Activated T-cell treated with anti-CD3 and anti-CD28 coated beads, Interleukin-2, amount 50 U/mL, for 1 hour (primary cell): Measurements from ENCODE around the gene ITGB3.

ENCODE experiments used
- DNase-seq: peaks from one replicate; pipeline ENCODE4 v3.0.0-alpha.2; 2020

The ITGB3 gene

GRCh38 chr17:47278561-47278960 is 24.9 kb downstream of the ITGB3 start:
- DNase-seq: no peak

GRCh38 chr17:47279062-47279801 is 25.6 kb downstream of the ITGB3 start:
- no peak for DNase-seq

GRCh38 chr17:47280072-47280811 is 26.6 kb downstream of the ITGB3 start:
- no peak for DNase-seq

- DNase-seq: no peak
Observed at GRCh38 chr17:47281216-47281615, 27.6 kb downstream of the ITGB3 start.

GRCh38 chr17:47285003-47285402 is 31.4 kb downstream of the ITGB3 start:
- DNase-seq: no peak

- no peak for DNase-seq
Observed at GRCh38 chr17:47286198-47286914, 32.7 kb downstream of the ITGB3 start.

- DNase-seq: no peak
Observed at GRCh38 chr17:47287068-47287467, 33.4 kb downstream of the ITGB3 start.

GRCh38 chr17:47287639-47288038 is 34.0 kb downstream of the ITGB3 start:
- no peak for DNase-seq

- DNase-seq: no peak
Observed at GRCh38 chr17:47288531-47289116, 35.0 kb downstream of the ITGB3 start.

- no peak for DNase-seq
Observed at GRCh38 chr17:47289302-47289701, 35.7 kb downstream of the ITGB3 start.

- DNase-seq: no peak
Observed at GRCh38 chr17:47290870-47291241, 37.2 kb downstream of the ITGB3 start.

- DNase-seq: no peak
Observed at GRCh38 chr17:47291242-47291873, 37.7 kb downstream of the ITGB3 start.

GRCh38 chr17:47292206-47292605 is 38.6 kb downstream of the ITGB3 start:
- DNase-seq: no peak

GRCh38 chr17:47295037-47295873 is 41.6 kb downstream of the ITGB3 start:
- no peak for DNase-seq

- no peak for DNase-seq
Observed at GRCh38 chr17:47295874-47296255, 42.2 kb downstream of the ITGB3 start.

GRCh38 chr17:47297661-47298400 is 44.2 kb downstream of the ITGB3 start:
- no peak for DNase-seq

- DNase-seq: no peak
Observed at GRCh38 chr17:47298712-47299111, 45.1 kb downstream of the ITGB3 start.

- no peak for DNase-seq
Observed at GRCh38 chr17:47299239-47299910, 45.7 kb downstream of the ITGB3 start.

- no peak for DNase-seq
Observed at GRCh38 chr17:47300718-47301117, 47.1 kb downstream of the ITGB3 start.

- no peak for DNase-seq
Observed at GRCh38 chr17:47301161-47301560, 47.5 kb downstream of the ITGB3 start.

- DNase-seq: no peak
Observed at GRCh38 chr17:47301831-47302230, 48.2 kb downstream of the ITGB3 start.
